ENCODE measurements around the gene ITGA1.

ITGA1 gene

GRCh38 chr5:52822437-52822836 is 34.7 kb downstream of the ITGA1 start:
- Histone ChIP-seq H3K27me3 (ENCODE audit: control insufficient read depth, insufficient read depth, low read length, poor library complexity, severe bottlenecking) (no peaks in the 10 kb centered on the region), H3K36me3 (ENCODE audit: control insufficient read depth, insufficient read depth, low read length) (no peaks in the 10 kb centered on the region), H3K9me3 (ENCODE audit: control insufficient read depth, low read length) (no peaks in the 10 kb centered on the region), H3K4me3 (ENCODE audit: insufficient read depth, low read depth, low read length) (no peak overlapping the region), H3K4me1 (ENCODE audit: control insufficient read depth, insufficient read depth, low read length) (no peaks in the 10 kb centered on the region), H3K27ac (ENCODE audit: insufficient read depth, low read depth, low read length, poor library complexity, severe bottlenecking) (no peak overlapping the region)
- 89 to 95% methylated on average over 6 of the region's 6 CpGs for WGBS, 2 experiments

GRCh38 chr5:52824827-52825226 is 37.1 kb downstream of the ITGA1 start:
- 100% methylated on average over 1 of the region's 1 CpG; no CpG with 5 or more reads in 1 of the 2 experiments for WGBS, 2 experiments
- Histone ChIP-seq H3K27ac (ENCODE audit: insufficient read depth, low read depth, low read length, poor library complexity, severe bottlenecking) (no peak overlapping the region), H3K36me3 (ENCODE audit: control insufficient read depth, insufficient read depth, low read length) (no peaks in the 10 kb centered on the region), H3K4me1 (ENCODE audit: control insufficient read depth, insufficient read depth, low read length) (no peaks in the 10 kb centered on the region), H3K4me3 (ENCODE audit: insufficient read depth, low read depth, low read length) (no peak overlapping the region), H3K27me3 (ENCODE audit: control insufficient read depth, insufficient read depth, low read length, poor library complexity, severe bottlenecking) (no peaks in the 10 kb centered on the region), H3K9me3 (ENCODE audit: control insufficient read depth, low read length) (peaks cover 4% of the 10 kb centered on the region)

- H3K4me1 ChIP-seq (ENCODE audit: control insufficient read depth, insufficient read depth, low read length): no peaks in the 10 kb centered on the region
- H3K9me3 ChIP-seq (ENCODE audit: control insufficient read depth, low read length): peaks cover 4% of the 10 kb centered on the region
- no peak overlapping the region for H3K27ac ChIP-seq (ENCODE audit: insufficient read depth, low read depth, low read length, poor library complexity, severe bottlenecking)
- H3K4me3 ChIP-seq (ENCODE audit: insufficient read depth, low read depth, low read length): no peak overlapping the region
- H3K36me3 ChIP-seq (ENCODE audit: control insufficient read depth, insufficient read depth, low read length): no peaks in the 10 kb centered on the region
- no peaks in the 10 kb centered on the region for H3K27me3 ChIP-seq (ENCODE audit: control insufficient read depth, insufficient read depth, low read length, poor library complexity, severe bottlenecking)
- 94 to 97% methylated on average over 2 of the region's 2 CpGs for WGBS, 2 experiments
These were observed 38.1 kb downstream of the ITGA1 start for GRCh38 chr5:52825826-52826225.

- no peak overlapping the region for H3K27ac ChIP-seq (ENCODE audit: insufficient read depth, low read depth, low read length, poor library complexity, severe bottlenecking)
- no peaks in the 10 kb centered on the region for H3K36me3 ChIP-seq (ENCODE audit: control insufficient read depth, insufficient read depth, low read length)
- H3K9me3 ChIP-seq (ENCODE audit: control insufficient read depth, low read length): peaks cover 4% of the 10 kb centered on the region
- no peaks in the 10 kb centered on the region for H3K4me1 ChIP-seq (ENCODE audit: control insufficient read depth, insufficient read depth, low read length)
- H3K27me3 ChIP-seq (ENCODE audit: control insufficient read depth, insufficient read depth, low read length, poor library complexity, severe bottlenecking): no peaks in the 10 kb centered on the region
- no peak overlapping the region for H3K4me3 ChIP-seq (ENCODE audit: insufficient read depth, low read depth, low read length)
- 100% methylated on average over 1 of the region's 1 CpG for WGBS, 2 experiments
These were observed 40.1 kb downstream of the ITGA1 start for GRCh38 chr5:52827815-52828214.

GRCh38 chr5:52829664-52830063 is 41.9 kb downstream of the ITGA1 start:
- Histone ChIP-seq H3K9me3 (ENCODE audit: control insufficient read depth, low read length) (peaks cover 4% of the 10 kb centered on the region), H3K4me3 (ENCODE audit: insufficient read depth, low read depth, low read length) (no peak overlapping the region), H3K27ac (ENCODE audit: insufficient read depth, low read depth, low read length, poor library complexity, severe bottlenecking) (no peak overlapping the region), H3K27me3 (ENCODE audit: control insufficient read depth, insufficient read depth, low read length, poor library complexity, severe bottlenecking) (no peaks in the 10 kb centered on the region), H3K4me1 (ENCODE audit: control insufficient read depth, insufficient read depth, low read length) (no peaks in the 10 kb centered on the region), H3K36me3 (ENCODE audit: control insufficient read depth, insufficient read depth, low read length) (no peaks in the 10 kb centered on the region)

GRCh38 chr5:52830650-52831049 is 42.9 kb downstream of the ITGA1 start:
- no peaks in the 10 kb centered on the region for H3K36me3 ChIP-seq (ENCODE audit: control insufficient read depth, insufficient read depth, low read length)
- peaks cover 4% of the 10 kb centered on the region for H3K9me3 ChIP-seq (ENCODE audit: control insufficient read depth, low read length)
- H3K4me3 ChIP-seq (ENCODE audit: insufficient read depth, low read depth, low read length): no peak overlapping the region
- H3K4me1 ChIP-seq (ENCODE audit: control insufficient read depth, insufficient read depth, low read length): no peaks in the 10 kb centered on the region
- H3K27me3 ChIP-seq (ENCODE audit: control insufficient read depth, insufficient read depth, low read length, poor library complexity, severe bottlenecking): no peaks in the 10 kb centered on the region
- no peak overlapping the region for H3K27ac ChIP-seq (ENCODE audit: insufficient read depth, low read depth, low read length, poor library complexity, severe bottlenecking)
- 88 to 91% methylated on average over 2 of the region's 2 CpGs for WGBS, 2 experiments

- no peak overlapping the region for H3K27ac ChIP-seq (ENCODE audit: insufficient read depth, low read depth, low read length, poor library complexity, severe bottlenecking)
- no peaks in the 10 kb centered on the region for H3K4me1 ChIP-seq (ENCODE audit: control insufficient read depth, insufficient read depth, low read length)
- H3K36me3 ChIP-seq (ENCODE audit: control insufficient read depth, insufficient read depth, low read length): no peaks in the 10 kb centered on the region
- no peaks in the 10 kb centered on the region for H3K27me3 ChIP-seq (ENCODE audit: control insufficient read depth, insufficient read depth, low read length, poor library complexity, severe bottlenecking)
- WGBS, 2 experiments: 91 to 92% methylated on average over 2 of the region's 2 CpGs
- peaks cover 4% of the 10 kb centered on the region for H3K9me3 ChIP-seq (ENCODE audit: control insufficient read depth, low read length)
- no peak overlapping the region for H3K4me3 ChIP-seq (ENCODE audit: insufficient read depth, low read depth, low read length)
These were observed 44.2 kb downstream of the ITGA1 start for GRCh38 chr5:52831786-52832511.

GRCh38 chr5:52834320-52834719 is 46.6 kb downstream of the ITGA1 start:
- Histone ChIP-seq H3K36me3 (ENCODE audit: control insufficient read depth, insufficient read depth, low read length) (no peaks in the 10 kb centered on the region), H3K4me3 (ENCODE audit: insufficient read depth, low read depth, low read length) (no peak overlapping the region), H3K4me1 (ENCODE audit: control insufficient read depth, insufficient read depth, low read length) (no peaks in the 10 kb centered on the region), H3K27me3 (ENCODE audit: control insufficient read depth, insufficient read depth, low read length, poor library complexity, severe bottlenecking) (no peaks in the 10 kb centered on the region), H3K27ac (ENCODE audit: insufficient read depth, low read depth, low read length, poor library complexity, severe bottlenecking) (no peak overlapping the region), H3K9me3 (ENCODE audit: control insufficient read depth, low read length) (no peaks in the 10 kb centered on the region)
- WGBS, 2 experiments: 98 to 100% methylated on average over 2 of the region's 2 CpGs

GRCh38 chr5:52837068-52837467 is 49.4 kb downstream of the ITGA1 start:
- H3K4me1 ChIP-seq (ENCODE audit: control insufficient read depth, insufficient read depth, low read length): no peaks in the 10 kb centered on the region
- no peaks in the 10 kb centered on the region for H3K36me3 ChIP-seq (ENCODE audit: control insufficient read depth, insufficient read depth, low read length)
- H3K27me3 ChIP-seq (ENCODE audit: control insufficient read depth, insufficient read depth, low read length, poor library complexity, severe bottlenecking): no peaks in the 10 kb centered on the region
- WGBS, 2 experiments: 77 to 82% methylated on average over 7 of the region's 7 CpGs
- no peaks in the 10 kb centered on the region for H3K9me3 ChIP-seq (ENCODE audit: control insufficient read depth, low read length)
- no peak overlapping the region for H3K27ac ChIP-seq (ENCODE audit: insufficient read depth, low read depth, low read length, poor library complexity, severe bottlenecking)
- H3K4me3 ChIP-seq (ENCODE audit: insufficient read depth, low read depth, low read length): no peak overlapping the region

GRCh38 chr5:52837591-52838001 is 49.9 kb downstream of the ITGA1 start:
- H3K36me3 ChIP-seq (ENCODE audit: control insufficient read depth, insufficient read depth, low read length): no peaks in the 10 kb centered on the region
- H3K4me1 ChIP-seq (ENCODE audit: control insufficient read depth, insufficient read depth, low read length): no peaks in the 10 kb centered on the region
- no peak overlapping the region for H3K27ac ChIP-seq (ENCODE audit: insufficient read depth, low read depth, low read length, poor library complexity, severe bottlenecking)
- H3K27me3 ChIP-seq (ENCODE audit: control insufficient read depth, insufficient read depth, low read length, poor library complexity, severe bottlenecking): no peaks in the 10 kb centered on the region
- WGBS, 2 experiments: 81 to 100% methylated on average over 2 of the region's 2 CpGs
- H3K9me3 ChIP-seq (ENCODE audit: control insufficient read depth, low read length): no peaks in the 10 kb centered on the region
- H3K4me3 ChIP-seq (ENCODE audit: insufficient read depth, low read depth, low read length): no peak overlapping the region
